Ovary (tissue), 9 donors: ENCODE measurements around the gene KYNU. TPM values are rescaled to one million over a fixed set of nuclear protein-coding genes. Genes with fewer than 3 reads are reported as not detected.

Experiments
- DNase-seq, 5 donors: peaks; one replicate each; pipeline ENCODE4 v3.0.0-alpha.2; 2019 to 2020
- H3K27ac ChIP-seq, 2 donors: fragments of 200-600 bp; one replicate each; pipeline versions ENCODE4 v1.5.1 to v1.8.0; 2019 to 2022
- H3K27me3 ChIP-seq: fragments of 200-600 bp; one replicate; pipeline ENCODE4 v1.8.0; 2022
- H3K36me3 ChIP-seq: fragments of 200-600 bp; sonication (generic); one replicate; pipeline ENCODE4 v1.5.1; 2019
- H3K4me1 ChIP-seq: one replicate; pipeline ENCODE4 v1.8.1; 2013; ENCODE audit warnings: mild to moderate bottlenecking, moderate library complexity; ENCODE audit not compliant: insufficient read depth
- H3K4me3 ChIP-seq: fragments of 200-600 bp; sonication (generic); one replicate; pipeline ENCODE4 v1.5.1; 2017
- H3K9me3 ChIP-seq, 2 donors: fragments of 200-600 bp in 1 of 2; sonication (generic) in 1 of 2; one replicate each; pipeline versions ENCODE4 v1.5.1 to v1.8.1; 2013 to 2019; ENCODE audit warnings: mild to moderate bottlenecking in 1 of 2, moderate library complexity in 1 of 2
- EP300 ChIP-seq: sonication (generic); formaldehyde crosslinking; IDR thresholded peaks from one replicate; pipeline ENCODE4 v1.6.1; 2017; ENCODE audit warnings: antibody characterized with exemption
- POLR2A ChIP-seq: fragments of 450-650 bp; IDR thresholded peaks from one replicate; pipeline ENCODE4 v1.6.1; 2017; ENCODE audit warnings: antibody characterized with exemption, mild to moderate bottlenecking, moderate library complexity
- WGBS, 3 donors: extraction: QIAGEN DNeasy Blood & Tissue Kit in 1 of 3; methylation state at CpG; one replicate each; pipeline versions ENCODE4 v1.1.5 to v1.1.7; 2013 to 2017; 5-methylcytosine and 5-hydroxymethylcytosine counted together
- intact Hi-C, 4 donors: fragments of 100-400 bp; cut with DNase I; formaldehyde crosslinking; loops; one replicate each; pipeline versions ENCODE4 v1.11.0 to v1.15.1; 2022 to 2023
- polyA plus RNA-seq, 2 donors: library from polyadenylated mRNA; stranded (reverse); fragments of 200-250 nt in 1 of 2; fragments of 350-450 nt in 1 of 2; fragmentation: Illumina TruSeq in 1 of 2; extraction: RNeasy Lipid Tissue Mini Kit (QIAGEN cat#74804) in 1 of 2; gene quantifications; one replicate each; pipeline ENCODE4 v1.2.3, GENCODE V29; 2013 to 2014
- total RNA-seq, 7 donors: library from RNA; depleted of rRNA in 2 of 7; stranded (reverse); fragments of >200 nt in 2 of 7; fragmentation: NEBNext Ultra II Directional in 3 of 7; extraction: Animal tissue kit (Norgen Biotek cat#: 25700) in 3 of 7; gene quantifications; one replicate each; pipeline versions ENCODE4 v1.1.0 to v1.2.4, GENCODE V29; 2016 to 2023
- TF ChIP-seq, protein P1 (sequence below), 3 donors: fragments of 450-650 bp in 2 of 3; fragments of 200-600 bp in 1 of 3; IDR thresholded peaks; one replicate each; pipeline versions ENCODE4 v1.5.1 to v1.8.0; 2016 to 2022; ENCODE audit warnings: antibody characterized with exemption in 3 of 3, mild to moderate bottlenecking in 1 of 3
- donor health status: DM: no; HTN: no; CAD: no; lungs with moderate emphysema.
- donor health status: DM: no; HTN: no; CAD: no.
- donor health status: Bipolar disorder and iron deficiency.
- donor health status: DM: yes; HTN: yes; CAD: no.
- donor health status: DM: no; HTN: no; CAD: no.
- donor health status: DM: yes; HTN: yes; CAD: no.

KYNU gene
- total and polyA plus RNA-seq, 9 donors, result 0.40 to 3.2 (median 0.74) TPM

DNA sequence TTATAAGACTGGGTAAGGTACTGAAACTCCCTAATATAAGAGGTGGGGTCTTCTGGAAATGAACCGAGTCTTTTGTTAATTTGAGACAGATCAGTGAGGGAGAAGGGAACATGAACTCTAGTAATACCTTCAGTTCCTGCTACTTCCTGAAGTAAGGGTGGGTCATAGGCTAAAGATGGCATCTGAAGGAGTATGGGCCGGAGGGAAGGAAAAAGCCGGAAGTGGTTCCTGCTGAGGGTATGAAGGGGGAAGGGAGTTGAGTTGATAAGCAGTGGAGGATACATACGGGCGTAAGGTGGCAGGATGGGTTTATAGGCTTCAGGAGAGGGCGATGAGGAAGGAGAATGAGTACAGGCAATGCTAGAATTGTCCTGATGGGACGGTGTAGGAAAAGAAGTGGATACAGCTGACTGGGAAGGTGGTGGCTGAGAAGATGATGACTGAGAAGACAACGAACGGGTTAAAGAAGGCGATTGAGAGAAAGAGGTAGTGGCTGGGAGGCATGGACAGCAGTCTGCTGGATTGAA, 58.2 kb downstream of the KYNU start:
- no peak overlapping the region for H3K4me3 ChIP-seq
- no peaks in the 10 kb centered on the region for H3K36me3 ChIP-seq
- intact Hi-C loops, result no loop called here
- H3K27ac ChIP-seq, result no peak overlapping the region
- H3K27me3 ChIP-seq, result no peaks in the 10 kb centered on the region
- no peaks in the 10 kb centered on the region for H3K4me1 ChIP-seq
- H3K9me3 ChIP-seq, result no peaks in the 10 kb centered on the region
- WGBS, 3 donors, result 91 to 92% (median 91%) methylated on average over 10 of the region's 10 CpGs
- DNase-seq, result no peak
- TF ChIP-seq, protein P1, sequence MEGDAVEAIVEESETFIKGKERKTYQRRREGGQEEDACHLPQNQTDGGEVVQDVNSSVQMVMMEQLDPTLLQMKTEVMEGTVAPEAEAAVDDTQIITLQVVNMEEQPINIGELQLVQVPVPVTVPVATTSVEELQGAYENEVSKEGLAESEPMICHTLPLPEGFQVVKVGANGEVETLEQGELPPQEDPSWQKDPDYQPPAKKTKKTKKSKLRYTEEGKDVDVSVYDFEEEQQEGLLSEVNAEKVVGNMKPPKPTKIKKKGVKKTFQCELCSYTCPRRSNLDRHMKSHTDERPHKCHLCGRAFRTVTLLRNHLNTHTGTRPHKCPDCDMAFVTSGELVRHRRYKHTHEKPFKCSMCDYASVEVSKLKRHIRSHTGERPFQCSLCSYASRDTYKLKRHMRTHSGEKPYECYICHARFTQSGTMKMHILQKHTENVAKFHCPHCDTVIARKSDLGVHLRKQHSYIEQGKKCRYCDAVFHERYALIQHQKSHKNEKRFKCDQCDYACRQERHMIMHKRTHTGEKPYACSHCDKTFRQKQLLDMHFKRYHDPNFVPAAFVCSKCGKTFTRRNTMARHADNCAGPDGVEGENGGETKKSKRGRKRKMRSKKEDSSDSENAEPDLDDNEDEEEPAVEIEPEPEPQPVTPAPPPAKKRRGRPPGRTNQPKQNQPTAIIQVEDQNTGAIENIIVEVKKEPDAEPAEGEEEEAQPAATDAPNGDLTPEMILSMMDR (IDR thresholded peaks at IDR 0.05), result no peak
- TF ChIP-seq EP300 (no peak), POLR2A (no peak)

DNA sequence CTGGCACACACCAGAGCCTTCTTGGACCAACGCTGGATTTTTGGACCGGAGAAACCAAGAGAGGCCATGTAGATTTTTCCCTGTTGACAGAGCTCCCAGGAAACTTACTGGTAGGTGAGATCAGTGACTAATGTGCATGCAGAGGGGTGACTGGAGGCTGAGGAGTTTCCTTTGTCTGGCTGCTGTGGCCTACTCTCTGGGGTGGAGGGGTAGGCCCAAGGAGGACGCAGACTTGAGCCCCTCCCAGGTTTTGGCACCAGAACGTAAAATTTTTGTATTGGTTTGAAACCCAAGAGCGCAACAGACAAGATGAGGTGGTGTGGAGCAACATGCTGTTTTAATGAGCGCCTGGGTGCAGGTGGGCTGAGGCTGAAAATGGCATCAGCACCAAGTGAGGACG, 59.2 kb downstream of the KYNU start:
- intact Hi-C loops, result no loop called here
- no peak overlapping the region for H3K27ac ChIP-seq
- DNase-seq, result no peak
- no peaks in the 10 kb centered on the region for H3K4me1 ChIP-seq
- H3K36me3 ChIP-seq, result no peaks in the 10 kb centered on the region
- no peaks in the 10 kb centered on the region for H3K9me3 ChIP-seq
- H3K27me3 ChIP-seq, result no peaks in the 10 kb centered on the region
- 85 to 98% (median 94%) methylated on average over 7 of the region's 7 CpGs for WGBS, 3 donors
- TF ChIP-seq POLR2A (no peak), EP300 (no peak)
- TF ChIP-seq, protein P1 (IDR thresholded peaks at IDR 0.05), result no peak
- no peak overlapping the region for H3K4me3 ChIP-seq

DNA sequence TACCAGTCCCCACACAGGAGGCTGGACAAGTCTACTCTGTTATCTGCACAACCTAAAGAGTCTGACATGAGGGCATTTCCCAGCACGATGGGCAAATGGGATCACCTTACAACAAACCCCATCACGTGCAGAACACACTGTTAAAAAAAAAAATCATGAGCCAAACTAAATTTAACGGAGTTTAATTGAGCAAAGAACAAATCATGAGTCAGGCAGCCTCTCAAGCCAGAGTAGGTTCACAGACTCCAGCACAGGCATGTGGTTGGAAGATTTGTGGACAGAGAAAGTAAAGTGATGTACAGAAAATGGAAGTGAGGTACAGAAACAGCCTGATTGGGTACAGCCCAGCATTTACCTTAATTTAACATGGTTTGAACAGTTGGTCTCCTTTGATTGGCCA, 59.9 kb downstream of the KYNU start:
- 62 to 82% (median 69%) methylated on average over 3 of the region's 3 CpGs for WGBS, 3 donors
- Histone ChIP-seq H3K27ac (no peak overlapping the region), H3K36me3 (no peaks in the 10 kb centered on the region), H3K27me3 (no peaks in the 10 kb centered on the region), H3K4me1 (no peaks in the 10 kb centered on the region), H3K9me3 (no peaks in the 10 kb centered on the region), H3K4me3 (no peak overlapping the region)
- no peak for DNase-seq
- intact Hi-C loops, result no loop called here
- TF ChIP-seq EP300 (no peak), POLR2A (no peak)
- TF ChIP-seq, protein P1 (IDR thresholded peaks at IDR 0.05), result no peak

DNA sequence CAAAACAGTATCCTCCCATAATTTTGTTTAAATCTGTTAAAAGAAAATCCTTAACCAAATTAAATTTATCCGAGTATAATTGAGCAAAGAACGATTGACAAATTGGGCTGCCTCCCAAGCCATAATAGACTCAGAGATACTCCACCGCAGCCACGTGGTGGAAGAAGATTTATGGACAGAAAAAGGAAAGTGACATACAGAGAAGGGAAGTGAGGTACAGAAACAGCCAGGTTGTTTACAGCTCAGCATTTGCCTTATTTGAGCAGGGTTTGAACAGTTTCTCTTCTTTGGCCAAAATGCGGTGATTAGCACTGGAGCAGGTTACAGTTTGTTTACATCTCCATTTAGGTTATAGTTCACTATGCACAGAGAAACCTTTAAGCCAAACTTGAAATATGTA, 60.8 kb downstream of the KYNU start:
- Histone ChIP-seq H3K27me3 (no peaks in the 10 kb centered on the region), H3K36me3 (no peaks in the 10 kb centered on the region), H3K27ac (no peak overlapping the region), H3K9me3 (no peaks in the 10 kb centered on the region), H3K4me1 (no peaks in the 10 kb centered on the region), H3K4me3 (no peak overlapping the region)
- intact Hi-C loops, result no loop called here
- DNase-seq, result no peak
- 29 to 33% (median 30%) methylated on average over 5 of the region's 5 CpGs for WGBS, 3 donors
- TF ChIP-seq POLR2A (no peak), EP300 (no peak)
- TF ChIP-seq, protein P1 (IDR thresholded peaks at IDR 0.05), result no peak
